ENCODE measurements around the gene CCDC191.

The CCDC191 gene

GRCh38 chr3:114068336-114068735, 12.0 kb upstream of the CCDC191 start:
- no peak for TF ChIP-seq EZH2phosphoT487 (IDR thresholded peaks at IDR 0.05; ENCODE audit: low read length)
- TF ChIP-seq, protein P1, sequence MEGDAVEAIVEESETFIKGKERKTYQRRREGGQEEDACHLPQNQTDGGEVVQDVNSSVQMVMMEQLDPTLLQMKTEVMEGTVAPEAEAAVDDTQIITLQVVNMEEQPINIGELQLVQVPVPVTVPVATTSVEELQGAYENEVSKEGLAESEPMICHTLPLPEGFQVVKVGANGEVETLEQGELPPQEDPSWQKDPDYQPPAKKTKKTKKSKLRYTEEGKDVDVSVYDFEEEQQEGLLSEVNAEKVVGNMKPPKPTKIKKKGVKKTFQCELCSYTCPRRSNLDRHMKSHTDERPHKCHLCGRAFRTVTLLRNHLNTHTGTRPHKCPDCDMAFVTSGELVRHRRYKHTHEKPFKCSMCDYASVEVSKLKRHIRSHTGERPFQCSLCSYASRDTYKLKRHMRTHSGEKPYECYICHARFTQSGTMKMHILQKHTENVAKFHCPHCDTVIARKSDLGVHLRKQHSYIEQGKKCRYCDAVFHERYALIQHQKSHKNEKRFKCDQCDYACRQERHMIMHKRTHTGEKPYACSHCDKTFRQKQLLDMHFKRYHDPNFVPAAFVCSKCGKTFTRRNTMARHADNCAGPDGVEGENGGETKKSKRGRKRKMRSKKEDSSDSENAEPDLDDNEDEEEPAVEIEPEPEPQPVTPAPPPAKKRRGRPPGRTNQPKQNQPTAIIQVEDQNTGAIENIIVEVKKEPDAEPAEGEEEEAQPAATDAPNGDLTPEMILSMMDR (IDR thresholded peaks at IDR 0.05; ENCODE audit: low read length) = no peak
- TF ChIP-seq EZH2 (optimal IDR thresholded peaks at IDR 0.05; ENCODE audit: low read depth, low read length) = no peak
- H3K79me2 ChIP-seq (ENCODE audit: low read length) = peaks cover 29% of the 10 kb centered on the region

GRCh38 chr3:114067804-114068203, 11.5 kb upstream of the CCDC191 start:
- no peaks in the 10 kb centered on the region; the same call in 1 of the 2 replicates for H3K36me3 ChIP-seq (replicated peaks; ENCODE audit: insufficient read depth, low read length)
- no peak overlapping the region for H3K9ac ChIP-seq (ENCODE audit: low read length)
- H3F3A ChIP-seq (ENCODE audit: insufficient read depth, low read length) = no peaks in the 10 kb centered on the region
- no peaks in the 10 kb centered on the region for H3K4me1 ChIP-seq (ENCODE audit: low read length)
- H3K4me2 ChIP-seq (ENCODE audit: low read depth, low read length) = no peak overlapping the region
- no peak overlapping the region for H3K27ac ChIP-seq (ENCODE audit: low read length)
- TF ChIP-seq EZH2 (optimal IDR thresholded peaks at IDR 0.05; ENCODE audit: low read depth, low read length) (no peak), EZH2phosphoT487 (IDR thresholded peaks at IDR 0.05; ENCODE audit: low read length) (no peak)
- TF ChIP-seq, protein P1 (IDR thresholded peaks at IDR 0.05; ENCODE audit: low read length) = no peak
- H2AFZ ChIP-seq (ENCODE audit: low read length) = no peak overlapping the region
- H3K27me3 ChIP-seq (replicated peaks; ENCODE audit: insufficient read depth, low read length) = no peaks in the 10 kb centered on the region
- DNase-seq = no peak
- no peak overlapping the region for H3K4me3 ChIP-seq (ENCODE audit: low read length)
- peaks cover 33% of the 10 kb centered on the region for H3K79me2 ChIP-seq (ENCODE audit: low read length)
- H3K9me3 ChIP-seq (replicated peaks; ENCODE audit: insufficient read depth, low read length) = no peaks in the 10 kb centered on the region
- H4K20me1 ChIP-seq (ENCODE audit: insufficient read depth, low read length) = no peaks in the 10 kb centered on the region
- H3K9me2 ChIP-seq (replicated peaks; ENCODE audit: insufficient read depth, low read length) = no peaks in the 10 kb centered on the region

More at GRCh38 chr3:114068336-114068735, 12.0 kb upstream of the CCDC191 start:
- Histone ChIP-seq H3K4me3 (ENCODE audit: low read length) (no peak overlapping the region), H3K4me2 (ENCODE audit: low read depth, low read length) (no peak overlapping the region), H2AFZ (ENCODE audit: low read length) (no peak overlapping the region), H4K20me1 (ENCODE audit: insufficient read depth, low read length) (no peaks in the 10 kb centered on the region), H3F3A (ENCODE audit: insufficient read depth, low read length) (no peaks in the 10 kb centered on the region), H3K9me2 (replicated peaks; ENCODE audit: insufficient read depth, low read length) (no peaks in the 10 kb centered on the region), H3K9me3 (replicated peaks; ENCODE audit: insufficient read depth, low read length) (no peaks in the 10 kb centered on the region), H3K9ac (ENCODE audit: low read length) (no peak overlapping the region), H3K27ac (ENCODE audit: low read length) (no peak overlapping the region), H3K36me3 (replicated peaks; ENCODE audit: insufficient read depth, low read length) (no peaks in the 10 kb centered on the region; the same call in 1 of the 2 replicates), H3K27me3 (replicated peaks; ENCODE audit: insufficient read depth, low read length) (no peaks in the 10 kb centered on the region), H3K4me1 (ENCODE audit: low read length) (no peaks in the 10 kb centered on the region)
- DNase-seq = no peak

DNA sequence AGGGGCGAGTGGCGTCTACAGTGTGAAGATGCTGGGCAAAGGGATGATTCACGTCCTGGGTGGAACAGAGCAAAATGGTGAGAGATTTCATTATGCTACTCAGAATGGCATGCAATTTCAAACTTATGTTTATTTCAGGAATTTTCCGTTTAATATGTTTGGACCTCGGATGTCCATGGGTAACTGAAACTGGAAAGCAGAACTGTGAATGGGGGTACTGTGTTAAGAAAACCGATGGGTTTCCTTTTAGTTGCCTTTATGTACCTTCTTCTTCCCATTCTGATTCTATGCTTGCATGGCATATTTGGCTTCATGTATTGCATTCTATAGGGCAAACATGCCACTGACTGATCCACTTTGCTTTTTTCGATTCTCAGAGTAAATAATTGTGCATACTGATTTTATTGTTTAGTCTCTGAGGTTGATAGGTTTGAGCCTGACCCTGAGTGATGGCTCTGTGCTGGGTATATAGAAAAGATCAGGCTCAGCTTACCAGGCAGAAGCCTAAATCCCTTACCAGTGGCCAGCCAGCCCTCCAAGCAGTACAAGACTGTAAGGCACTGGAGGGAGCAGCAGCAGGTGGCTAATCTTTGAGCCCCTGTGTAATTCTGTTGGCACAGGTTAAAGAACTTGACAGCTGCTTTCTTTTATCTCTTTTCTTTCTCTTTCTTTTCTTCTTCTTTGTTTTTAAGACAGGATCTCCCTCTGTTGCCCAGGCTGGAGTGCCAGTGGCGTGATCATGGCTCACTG, 4.8 kb upstream of the CCDC191 start:
- H3K27me3 ChIP-seq (replicated peaks; ENCODE audit: insufficient read depth, low read length) = no peaks in the 10 kb centered on the region
- no peak overlapping the region for H3K9ac ChIP-seq (ENCODE audit: low read length)
- no peak for DNase-seq
- H4K20me1 ChIP-seq (ENCODE audit: insufficient read depth, low read length) = no peaks in the 10 kb centered on the region
- no peak overlapping the region for H3K27ac ChIP-seq (ENCODE audit: low read length)
- no peaks in the 10 kb centered on the region for H3K36me3 ChIP-seq (replicated peaks; ENCODE audit: insufficient read depth, low read length)
- H3K4me3 ChIP-seq (ENCODE audit: low read length) = no peak overlapping the region
- H3F3A ChIP-seq (ENCODE audit: insufficient read depth, low read length) = no peaks in the 10 kb centered on the region
- TF ChIP-seq, protein P1 (IDR thresholded peaks at IDR 0.05; ENCODE audit: low read length) = no peak
- no peak for TF ChIP-seq EZH2 (optimal IDR thresholded peaks at IDR 0.05; ENCODE audit: low read depth, low read length)
- TF ChIP-seq EZH2phosphoT487 (IDR thresholded peaks at IDR 0.05; ENCODE audit: low read length) = no peak
- H3K9me2 ChIP-seq (replicated peaks; ENCODE audit: insufficient read depth, low read length) = no peaks in the 10 kb centered on the region
- H3K4me1 ChIP-seq (ENCODE audit: low read length) = peaks cover 7% of the 10 kb centered on the region
- no peaks in the 10 kb centered on the region for H3K9me3 ChIP-seq (replicated peaks; ENCODE audit: insufficient read depth, low read length)
- H2AFZ ChIP-seq (ENCODE audit: low read length) = no peak overlapping the region
- H3K79me2 ChIP-seq (ENCODE audit: low read length) = peaks cover 81% of the 10 kb centered on the region
- no peak overlapping the region for H3K4me2 ChIP-seq (ENCODE audit: low read depth, low read length)

Measured in MM.1S (cell line).